AG04450 (cell line): ENCODE results near the gene ARCN1. TPM values are rescaled to one million over a fixed set of nuclear protein-coding genes. Genes with fewer than 3 reads are reported as not detected.
"Not testable (repeated sequence)": the region's sequence is repeated elsewhere in the genome, so short reads cannot be mapped to it uniquely, and the experiment has no call there.

Source experiments
- CTCF ChIA-PET: fragments of 300-600, 350-600 bp; formaldehyde crosslinking; extraction: SDS; loops from one replicate; lab custom pipeline; 2022; ENCODE audit warnings: antibody characterized with exemption, inconsistent platforms; lab: Charles Lee
- POLR2A ChIA-PET: fragments of 350-600 bp; formaldehyde crosslinking; extraction: SDS; loops from one replicate; lab custom pipeline; 2021; ENCODE audit warnings: antibody characterized with exemption, inconsistent platforms; lab: Yijun Ruan, JAX
- DNase-seq: peaks from one replicate; pipeline ENCODE4 v3.0.0-alpha.2; 2011; ENCODE audit warnings: low read depth, low spot score
- H3K27ac ChIP-seq: one replicate; pipeline ENCODE4 v1.5.1; 2012; ENCODE audit warnings: low read depth, low read length, control low read depth
- H3K27me3 ChIP-seq: one replicate; pipeline ENCODE4 v1.6.0; 2012; ENCODE audit warnings: low read length; ENCODE audit not compliant: control insufficient read depth, insufficient read depth
- H3K4me3 ChIP-seq: 2 replicates; pipeline ENCODE4 v1.5.1; 2011; ENCODE audit warnings: mild to moderate bottlenecking, low read depth, low read length, control low read depth
- H3K9me3 ChIP-seq: 2 replicates; pipeline ENCODE4 v1.5.1; 2012; ENCODE audit warnings: low read length; ENCODE audit not compliant: control insufficient read depth, insufficient read depth
- polyA plus RNA-seq: library from polyadenylated mRNA; depleted of rRNA; stranded (reverse); fragments of >200 nt; gene quantifications from 2 replicates; pipeline ENCODE4 v1.2.3, GENCODE V29; 2011
- TF ChIP-seq, protein P1 (sequence below): IDR thresholded peaks from 2 replicates; pipeline ENCODE4 v1.5.1; 2011; ENCODE audit warnings: low read depth, low read length, control low read depth, inconsistent platforms

Gene ARCN1
- polyA plus RNA-seq, 1 experiment = 387 TPM

DNA sequence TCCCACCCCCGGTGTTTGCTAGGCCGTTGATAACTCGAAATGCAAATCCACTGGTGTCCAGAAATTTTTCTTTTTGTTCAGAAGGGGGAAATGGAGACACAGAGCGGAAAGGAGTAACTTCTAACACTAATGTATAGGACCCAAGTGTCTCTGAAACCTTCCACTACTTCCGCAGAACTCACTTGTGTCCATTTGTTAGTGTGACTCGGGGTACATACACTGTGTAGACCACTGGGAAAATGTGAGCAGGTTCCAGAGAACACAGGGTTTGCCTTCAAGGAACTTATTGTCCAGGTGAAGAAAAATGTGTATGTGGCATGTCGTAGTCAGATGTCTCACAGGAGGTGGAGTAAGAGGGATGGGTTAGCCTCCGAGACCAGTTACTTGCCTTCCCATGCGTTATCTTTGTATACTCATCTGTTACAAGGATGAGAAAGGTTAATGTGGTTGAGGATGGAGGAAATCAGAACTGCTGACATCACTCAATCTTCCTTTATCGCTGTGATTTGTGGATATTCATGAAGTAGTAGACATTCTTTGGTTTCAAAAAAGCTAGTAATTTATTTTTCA is 857 bp downstream of the ARCN1 start:
- H3K27ac ChIP-seq = peak overlapping the region; percentile 100
- no peaks in the 10 kb centered on the region for H3K27me3 ChIP-seq
- no peak for DNase-seq
- H3K9me3 ChIP-seq = peaks cover 4% of the 10 kb centered on the region; the same call in 1 of the 2 replicates
- TF ChIP-seq, protein P1, sequence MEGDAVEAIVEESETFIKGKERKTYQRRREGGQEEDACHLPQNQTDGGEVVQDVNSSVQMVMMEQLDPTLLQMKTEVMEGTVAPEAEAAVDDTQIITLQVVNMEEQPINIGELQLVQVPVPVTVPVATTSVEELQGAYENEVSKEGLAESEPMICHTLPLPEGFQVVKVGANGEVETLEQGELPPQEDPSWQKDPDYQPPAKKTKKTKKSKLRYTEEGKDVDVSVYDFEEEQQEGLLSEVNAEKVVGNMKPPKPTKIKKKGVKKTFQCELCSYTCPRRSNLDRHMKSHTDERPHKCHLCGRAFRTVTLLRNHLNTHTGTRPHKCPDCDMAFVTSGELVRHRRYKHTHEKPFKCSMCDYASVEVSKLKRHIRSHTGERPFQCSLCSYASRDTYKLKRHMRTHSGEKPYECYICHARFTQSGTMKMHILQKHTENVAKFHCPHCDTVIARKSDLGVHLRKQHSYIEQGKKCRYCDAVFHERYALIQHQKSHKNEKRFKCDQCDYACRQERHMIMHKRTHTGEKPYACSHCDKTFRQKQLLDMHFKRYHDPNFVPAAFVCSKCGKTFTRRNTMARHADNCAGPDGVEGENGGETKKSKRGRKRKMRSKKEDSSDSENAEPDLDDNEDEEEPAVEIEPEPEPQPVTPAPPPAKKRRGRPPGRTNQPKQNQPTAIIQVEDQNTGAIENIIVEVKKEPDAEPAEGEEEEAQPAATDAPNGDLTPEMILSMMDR = no peak
- ChIA-PET CTCF (interaction anchor here (0.6 kb wide), 1 partner anchor 766 kb away, joined by 3 read pairs; no protein-coding TSS in a partner anchor), POLR2A (interaction anchor here (1.4 to 2.0 kb wide), 3 partner anchors 32 to 49 kb away, joined by 7 to 9 read pairs (median 7); no protein-coding TSS in a partner anchor)
- H3K4me3 ChIP-seq = peak overlapping the region; percentile 94

DNA sequence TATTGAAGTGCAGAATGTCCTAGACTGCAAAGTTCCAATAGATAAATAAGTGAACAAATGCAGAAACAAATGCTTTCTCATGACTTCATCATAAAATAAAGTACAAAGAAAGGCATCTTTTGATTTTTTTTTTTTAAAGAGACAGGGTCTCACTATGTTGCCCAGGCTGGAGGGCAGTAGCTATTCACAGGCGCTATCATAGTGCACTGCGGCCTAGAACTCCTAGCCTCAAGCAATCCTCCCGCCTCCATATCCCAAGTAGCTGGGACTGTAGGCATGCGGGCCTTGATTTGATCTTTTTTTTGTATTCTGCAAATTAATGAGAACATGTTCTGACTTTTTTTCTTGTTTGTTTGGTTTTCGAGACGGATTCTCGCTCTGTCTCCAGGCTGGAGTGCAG is 2.4 kb downstream of the ARCN1 start:
- peak overlapping the region; percentile 94 for H3K4me3 ChIP-seq
- TF ChIP-seq, protein P1 = no peak
- CTCF ChIA-PET = interaction anchor here (0.6 kb wide), 1 partner anchor 20 kb away, joined by 6 read pairs; no protein-coding TSS in a partner anchor
- H3K27me3 ChIP-seq = no peaks in the 10 kb centered on the region
- H3K27ac ChIP-seq = no peak overlapping the region
- no peak for DNase-seq
- POLR2A ChIA-PET = interaction anchor here (1.1 kb wide), 1 partner anchor 33 kb away, joined by 5 read pairs; the partner anchor contains the start of gene PHLDB1
- H3K9me3 ChIP-seq = peaks cover 4% of the 10 kb centered on the region; the same call in 1 of the 2 replicates

DNA sequence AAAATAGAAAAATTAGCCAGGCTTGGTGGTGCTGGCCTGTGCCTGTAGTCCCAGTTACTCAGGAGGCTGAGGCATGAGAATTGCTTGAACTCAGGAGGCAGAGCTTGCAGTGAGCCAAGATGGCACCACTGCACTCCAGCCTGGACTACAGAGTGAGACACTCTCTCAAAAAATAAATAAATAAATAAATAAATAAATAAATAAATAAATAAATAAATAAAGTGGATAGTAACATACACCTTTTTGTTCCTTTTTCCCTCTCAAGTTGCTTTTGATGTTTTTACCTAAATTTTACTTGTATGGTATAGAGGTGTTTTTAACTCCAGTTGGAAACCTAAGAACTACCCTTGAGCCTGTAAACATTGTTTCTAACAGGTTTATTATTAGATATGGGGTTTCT is 5.8 kb downstream of the ARCN1 start:
- DNase-seq, H3K9me3 ChIP-seq, H3K4me3 ChIP-seq, H3K27ac ChIP-seq, H3K27me3 ChIP-seq, POLR2A ChIA-PET: not testable (repeated sequence)
- CTCF ChIA-PET = interaction anchor here (1.5 kb wide), 1 partner anchor 17 kb away, joined by 8 read pairs; no protein-coding TSS in a partner anchor

DNA sequence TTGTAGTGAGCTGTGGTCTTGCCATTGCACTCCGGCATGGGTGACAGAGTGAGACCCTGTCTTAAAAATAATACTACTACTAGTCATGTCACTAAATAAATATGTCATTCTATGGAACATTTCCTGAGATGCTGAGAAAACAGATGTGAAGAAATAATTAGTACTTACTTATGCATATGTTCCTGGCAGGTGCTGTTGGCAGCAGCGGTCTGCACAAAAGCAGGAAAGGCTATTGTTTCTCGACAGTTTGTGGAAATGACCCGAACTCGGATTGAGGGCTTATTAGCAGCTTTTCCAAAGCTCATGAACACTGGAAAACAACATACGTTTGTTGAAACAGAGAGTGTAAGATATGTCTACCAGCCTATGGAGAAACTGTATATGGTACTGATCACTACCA is 8.8 kb downstream of the ARCN1 start:
- Histone ChIP-seq H3K4me3 (no peak overlapping the region), H3K27me3 (no peaks in the 10 kb centered on the region), H3K27ac (no peak overlapping the region), H3K9me3 (no peaks in the 10 kb centered on the region)
- ChIA-PET CTCF (no interaction called here), POLR2A (interaction anchor here (1.4 kb wide), 1 partner anchor 9 kb away, joined by 3 read pairs; the partner anchor contains the start of gene ARCN1)
- no peak for DNase-seq
- TF ChIP-seq, protein P1 = no peak

DNA sequence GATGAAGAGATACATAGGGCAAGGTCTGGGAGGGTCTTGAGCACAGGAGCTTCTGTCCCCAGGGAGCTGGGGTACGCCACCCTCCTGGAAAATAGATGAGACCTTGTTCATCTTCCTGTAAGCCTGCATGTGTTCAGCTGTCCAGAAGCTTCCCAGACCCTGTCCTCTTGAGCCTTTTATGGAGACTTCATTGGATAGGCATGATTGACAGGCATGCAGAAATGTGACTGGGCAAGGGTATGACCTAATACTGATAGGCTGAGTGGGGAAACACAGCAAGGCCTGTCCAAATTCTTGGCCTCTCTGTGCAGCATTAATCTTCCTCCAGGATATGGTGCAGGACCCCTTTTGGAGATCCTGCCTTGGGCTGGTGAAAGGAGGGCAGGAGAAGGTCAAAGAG is 15.7 kb downstream of the ARCN1 start:
- POLR2A ChIA-PET = no interaction called here
- TF ChIP-seq, protein P1 = no peak
- DNase-seq = no peak
- H3K27me3 ChIP-seq = no peaks in the 10 kb centered on the region
- CTCF ChIA-PET = no interaction called here
- H3K4me3 ChIP-seq = no peak overlapping the region
- no peaks in the 10 kb centered on the region for H3K9me3 ChIP-seq
- H3K27ac ChIP-seq = no peak overlapping the region
